Neutrophil (primary cell): ENCODE data around the gene PACSIN1.

Experiments used
- H3K27ac ChIP-seq: fragments of 200-600 bp; sonication (generic); 2 replicates; pipeline ENCODE4 v1.5.1; 2016; ENCODE audit warnings: mild to moderate bottlenecking, moderate library complexity
- H3K27me3 ChIP-seq: fragments of 200-600 bp; sonication (generic); 2 replicates; pipeline ENCODE4 v1.6.0; 2016; ENCODE audit warnings: mild to moderate bottlenecking
- H3K36me3 ChIP-seq: fragments of 200-600 bp; sonication (generic); 2 replicates; pipeline ENCODE4 v1.5.1; 2017
- H3K4me1 ChIP-seq, 2 experiments: fragments of 200-600 bp in 1 of 2; sonication (generic) in 1 of 2; 1 replicate in 1 of 2; 2 replicates in 1 of 2; pipeline versions ENCODE4 v1.5.1 to v1.6.1; 2013 to 2016; ENCODE audit warnings: low read depth in 1 of 2, low read length in 1 of 2, mild to moderate bottlenecking in 1 of 2, moderate library complexity in 1 of 2; ENCODE audit not compliant: control insufficient read depth in 1 of 2, insufficient read depth in 1 of 2
- H3K4me3 ChIP-seq, 2 experiments: fragments of 200-600 bp in 1 of 2; sonication (generic) in 1 of 2; 1 replicate in 1 of 2; 2 replicates in 1 of 2; pipeline ENCODE4 v1.5.1; 2013 to 2016; ENCODE audit warnings: low read depth in 1 of 2, low read length in 1 of 2, mild to moderate bottlenecking in 1 of 2, moderate library complexity in 1 of 2
- H3K9me3 ChIP-seq: fragments of 200-600 bp; sonication (generic); 2 replicates; pipeline ENCODE4 v1.5.1; 2016
- CTCF ChIP-seq: fragments of 200-600 bp; sonication (generic); IDR thresholded peaks from 2 replicates; pipeline ENCODE4 v1.5.1; 2016; ENCODE audit warnings: antibody characterized with exemption

PACSIN1 gene

GRCh38 chr6:34466242-34467185, 638 bp downstream of the PACSIN1 start:
- Histone ChIP-seq H3K36me3 (no peaks in the 10 kb centered on the region), H3K27me3 (peaks cover 54% of the 10 kb centered on the region), H3K4me1 (peaks cover 0 to 5% of the 10 kb centered on the region in 2 experiments), H3K9me3 (no peaks in the 10 kb centered on the region), H3K4me3 (no peak overlapping the region), H3K27ac (no peak overlapping the region)
- no peak for TF ChIP-seq CTCF

- H3K27me3 ChIP-seq, result peaks cover 38% of the 10 kb centered on the region
- peaks cover 0 to 5% of the 10 kb centered on the region in 2 experiments for H3K4me1 ChIP-seq
- H3K9me3 ChIP-seq, result no peaks in the 10 kb centered on the region
Measured at GRCh38 chr6:34468378-34468892, 2.6 kb downstream of the PACSIN1 start.

GRCh38 chr6:34469499-34469898, 3.6 kb downstream of the PACSIN1 start:
- Histone ChIP-seq H3K9me3 (no peaks in the 10 kb centered on the region), H3K27me3 (peaks cover 28% of the 10 kb centered on the region), H3K4me3 (no peak overlapping the region), H3K27ac (no peak overlapping the region), H3K4me1 (peaks cover 0 to 5% of the 10 kb centered on the region in 2 experiments), H3K36me3 (no peaks in the 10 kb centered on the region)
- no peak for TF ChIP-seq CTCF

More at GRCh38 chr6:34468378-34468892, 2.6 kb downstream of the PACSIN1 start:
- Histone ChIP-seq H3K27ac (no peak overlapping the region), H3K36me3 (no peaks in the 10 kb centered on the region), H3K4me3 (no peak overlapping the region)
- no peak for TF ChIP-seq CTCF

GRCh38 chr6:34472425-34472824, 6.5 kb downstream of the PACSIN1 start:
- H3K4me1 ChIP-seq, result no peaks in the 10 kb centered on the region

GRCh38 chr6:34473967-34474366, 8.1 kb downstream of the PACSIN1 start:
- H3K27ac ChIP-seq, result no peak overlapping the region
- H3K36me3 ChIP-seq, result no peaks in the 10 kb centered on the region
- H3K4me1 ChIP-seq, result no peaks in the 10 kb centered on the region
- TF ChIP-seq CTCF, result no peak
- no peaks in the 10 kb centered on the region for H3K9me3 ChIP-seq
- H3K4me3 ChIP-seq, result no peak overlapping the region
- H3K27me3 ChIP-seq, result no peaks in the 10 kb centered on the region

More at GRCh38 chr6:34472425-34472824, 6.5 kb downstream of the PACSIN1 start:
- Histone ChIP-seq H3K9me3 (no peaks in the 10 kb centered on the region), H3K4me3 (no peak overlapping the region), H3K27ac (no peak overlapping the region), H3K27me3 (no peaks in the 10 kb centered on the region), H3K36me3 (no peaks in the 10 kb centered on the region)
- no peak for TF ChIP-seq CTCF
